ENCODE data around the gene INS. TPM values are rescaled to one million over a fixed set of nuclear protein-coding genes. Genes with fewer than 3 reads are reported as not detected.
A peak's percentile ranks its signal among the peaks of the same experiment; 100 is the strongest.

The INS gene
- total RNA-seq, 1 donor from 2014 or later: not detected

GRCh38 chr11:2156416-2157182 is 4.4 kb downstream of the INS start:
- Histone ChIP-seq H3K4me1 (peaks cover 11% of the 10 kb centered on the region), H3K36me3 (no peaks in the 10 kb centered on the region), H3K27ac (replicated peaks) (no peak overlapping the region), H3K4me3 (no peak overlapping the region), H3K9me3 (replicated peaks) (no peaks in the 10 kb centered on the region), H3K27me3 (ENCODE audit: low read depth) (peaks cover 54% of the 10 kb centered on the region)
- TF ChIP-seq CTCF (IDR thresholded peaks at IDR 0.05; ENCODE audit: borderline replicate concordance): peak; percentile 88
- DNase-seq: peak; percentile 65
- intact Hi-C loops (cut with micrococcal nuclease): loop anchor here (10.0 kb wide), 1 partner anchor 462 kb away; the partner anchor contains the start of gene KRTAP5-6

- DNase-seq: no peak
- Histone ChIP-seq H3K4me3 (no peak overlapping the region), H3K9me3 (replicated peaks) (no peaks in the 10 kb centered on the region), H3K4me1 (peaks cover 13% of the 10 kb centered on the region), H3K36me3 (no peaks in the 10 kb centered on the region), H3K27ac (replicated peaks) (no peak overlapping the region), H3K27me3 (ENCODE audit: low read depth) (peaks cover 54% of the 10 kb centered on the region)
- no peak for TF ChIP-seq CTCF (IDR thresholded peaks at IDR 0.05; ENCODE audit: borderline replicate concordance)
- intact Hi-C loops (cut with micrococcal nuclease): loop anchor here (10.0 kb wide), 1 partner anchor 461 kb away; the partner anchor contains the start of gene KRTAP5-6
Measured at GRCh38 chr11:2155511-2155910, 5.5 kb downstream of the INS start.

- DNase-seq: no peak
- peaks cover 13% of the 10 kb centered on the region for H3K4me1 ChIP-seq
- no peaks in the 10 kb centered on the region for H3K9me3 ChIP-seq (replicated peaks)
- TF ChIP-seq CTCF (IDR thresholded peaks at IDR 0.05; ENCODE audit: borderline replicate concordance): no peak
- H3K27me3 ChIP-seq (ENCODE audit: low read depth): peaks cover 54% of the 10 kb centered on the region
- no peaks in the 10 kb centered on the region for H3K36me3 ChIP-seq
- H3K27ac ChIP-seq (replicated peaks): no peak overlapping the region
- intact Hi-C loops (cut with micrococcal nuclease): loop anchor here (5.0 to 10.0 kb wide), 2 partner anchors 318 to 460 kb away; partner anchors contain the start of genes KRTAP5-6 and TNNI2
- H3K4me3 ChIP-seq: no peak overlapping the region
Measured at GRCh38 chr11:2154889-2155288, 6.1 kb downstream of the INS start.

- peaks cover 13% of the 10 kb centered on the region for H3K4me1 ChIP-seq
- H3K27ac ChIP-seq (replicated peaks): no peak overlapping the region
- peaks cover 55% of the 10 kb centered on the region for H3K27me3 ChIP-seq (ENCODE audit: low read depth)
- no peaks in the 10 kb centered on the region for H3K36me3 ChIP-seq
- H3K4me3 ChIP-seq: no peak overlapping the region
- intact Hi-C loops (cut with micrococcal nuclease): loop anchor here (5.0 to 10.0 kb wide), 2 partner anchors 317 to 459 kb away; partner anchors contain the start of genes KRTAP5-6 and TNNI2
- no peak for DNase-seq
- no peak for TF ChIP-seq CTCF (IDR thresholded peaks at IDR 0.05; ENCODE audit: borderline replicate concordance)
- no peaks in the 10 kb centered on the region for H3K9me3 ChIP-seq (replicated peaks)
Measured at GRCh38 chr11:2154195-2154585, 6.8 kb downstream of the INS start.

- Histone ChIP-seq H3K27ac (replicated peaks) (no peak overlapping the region), H3K4me1 (peaks cover 13% of the 10 kb centered on the region), H3K4me3 (no peak overlapping the region), H3K27me3 (ENCODE audit: low read depth) (peaks cover 60% of the 10 kb centered on the region), H3K36me3 (no peaks in the 10 kb centered on the region), H3K9me3 (replicated peaks) (no peaks in the 10 kb centered on the region)
- no peak for DNase-seq
- intact Hi-C loops (cut with micrococcal nuclease): loop anchor here (5.0 to 10.0 kb wide), 2 partner anchors 316 to 459 kb away; partner anchors contain the start of genes KRTAP5-6 and TNNI2
- TF ChIP-seq CTCF (IDR thresholded peaks at IDR 0.05; ENCODE audit: borderline replicate concordance): no peak
Measured at GRCh38 chr11:2153581-2154194, 7.3 kb downstream of the INS start.

Measured in left ventricle myocardium inferior (tissue), 1 donor.